PC-9 (cell line): Measurements from ENCODE around the gene STRN3.

Source experiments
- CTCF ChIP-seq: fragments of 200-600 bp; sonication (generic); conservative IDR thresholded peaks from 2 replicates; pipeline ENCODE4 v1.6.1; 2017; ENCODE audit warnings: mixed run types, antibody characterized with exemption, mild to moderate bottlenecking, moderate library complexity
- EZH2 ChIP-seq: fragments of 200-600 bp; sonication (generic); IDR thresholded peaks from 2 replicates; pipeline ENCODE4 v1.8.0; 2017; ENCODE audit warnings: antibody characterized with exemption, low read depth

- TF ChIP-seq CTCF, result no peak
- no peak for TF ChIP-seq EZH2
These were observed 43.6 kb downstream of the STRN3 start for GRCh38 chr14:30982533-30982932.
